Neural progenitor cell (in vitro differentiated cells): ENCODE results near the gene RRAGD. TPM values are rescaled to one million over a fixed set of nuclear protein-coding genes. Genes with fewer than 3 reads are reported as not detected.
A peak's percentile ranks its signal among the peaks of the same experiment; 100 is the strongest.

ENCODE experiments used
- DNase-seq: peaks from one replicate; pipeline ENCODE4 v3.0.0-alpha.2; 2016; ENCODE audit warnings: low spot score
- H2AFZ ChIP-seq: fragments of 200-600 bp; sonication (generic); replicated peaks from 2 replicates; pipeline ENCODE4 v1.6.1; 2016; ENCODE audit warnings: antibody characterized with exemption
- H3F3A ChIP-seq: fragments of 200-600 bp; sonication (generic); 2 replicates; pipeline ENCODE4 v1.6.1; 2016; ENCODE audit warnings: antibody characterized with exemption, low read depth
- H3K27ac ChIP-seq: fragments of 200-600 bp; sonication (generic); 2 replicates; pipeline ENCODE4 v1.5.1; 2016; ENCODE audit warnings: mild to moderate bottlenecking
- H3K27me3 ChIP-seq: fragments of 200-600 bp; sonication (generic); 2 replicates; pipeline ENCODE4 v1.6.1; 2016; ENCODE audit warnings: mild to moderate bottlenecking, moderate library complexity
- H3K36me3 ChIP-seq: fragments of 200-600 bp; sonication (generic); 2 replicates; pipeline ENCODE4 v1.5.1; 2016
- H3K4me1 ChIP-seq: fragments of 200-600 bp; sonication (generic); 2 replicates; pipeline ENCODE4 v1.6.1; 2016; ENCODE audit warnings: mixed run types
- H3K4me2 ChIP-seq: fragments of 200-600 bp; sonication (generic); 2 replicates; pipeline ENCODE4 v1.6.1; 2016
- H3K4me3 ChIP-seq: fragments of 200-600 bp; sonication (generic); 2 replicates; pipeline ENCODE4 v1.5.1; 2016
- H3K79me2 ChIP-seq: fragments of 200-600 bp; sonication (generic); 2 replicates; pipeline ENCODE4 v1.6.1; 2016; ENCODE audit warnings: low read depth
- H3K9ac ChIP-seq: fragments of 200-600 bp; sonication (generic); 2 replicates; pipeline ENCODE4 v1.6.1; 2016
- H3K9me3 ChIP-seq: fragments of 200-600 bp; sonication (generic); 2 replicates; pipeline ENCODE4 v1.5.1; 2016; ENCODE audit warnings: low read depth
- H4K20me1 ChIP-seq: fragments of 200-600 bp; sonication (generic); 2 replicates; pipeline ENCODE4 v1.6.1; 2016; ENCODE audit warnings: low read depth
- H3K27ac Mint-ChIP-seq: 3 replicates; pipeline ENCODE4 v1.8.0; 2021; ENCODE audit warnings: mixed read lengths
- H3K27me3 Mint-ChIP-seq: 2 replicates; pipeline ENCODE4 v1.8.0; 2022; ENCODE audit warnings: low read depth, mild to moderate bottlenecking, inconsistent platforms, moderate library complexity, mixed read lengths; ENCODE audit not compliant: insufficient read depth
- H3K36me3 Mint-ChIP-seq: 3 replicates; pipeline ENCODE4 v1.8.0; 2021; ENCODE audit warnings: mixed read lengths
- H3K4me1 Mint-ChIP-seq: 3 replicates; pipeline ENCODE4 v1.8.0; 2021; ENCODE audit warnings: mixed read lengths
- H3K4me3 Mint-ChIP-seq: 3 replicates; pipeline ENCODE4 v1.8.0; 2021; ENCODE audit warnings: mild to moderate bottlenecking, moderate library complexity, mixed read lengths
- H3K9me3 Mint-ChIP-seq: 3 replicates; pipeline ENCODE4 v1.8.0; 2020; ENCODE audit warnings: mixed read lengths
- EZH2 ChIP-seq: fragments of 200-600 bp; sonication (generic); IDR thresholded peaks from 2 replicates; pipeline ENCODE4 v1.6.1; 2017; ENCODE audit warnings: antibody characterized with exemption, mild to moderate bottlenecking, moderate library complexity
- EZH2phosphoT487 ChIP-seq: fragments of 200-600 bp; sonication (generic); IDR thresholded peaks from 2 replicates; pipeline ENCODE4 v1.6.1; 2017; ENCODE audit warnings: antibody characterized with exemption
- total RNA-seq: library from RNA; depleted of rRNA; stranded (reverse); fragments of >200 nt; gene quantifications from 2 replicates; pipeline ENCODE4 v1.2.3, GENCODE V29; 2015; ENCODE audit warnings: low replicate concordance
- TF ChIP-seq, protein P1 (sequence below): fragments of 200-600 bp; sonication (generic); IDR thresholded peaks from 2 replicates; pipeline ENCODE4 v1.5.1; 2017; ENCODE audit warnings: antibody characterized with exemption, mild to moderate bottlenecking

RRAGD gene
- total RNA-seq, 1 donor from 2014 or later: 20.7 TPM

- no peak for DNase-seq
- Histone ChIP-seq H3K36me3 (no peaks in the 10 kb centered on the region), H4K20me1 (no peaks in the 10 kb centered on the region), H3K9me3 (no peaks in the 10 kb centered on the region), H3K9ac (no peak overlapping the region), H3K4me2 (no peak overlapping the region), H3K27ac (no peak overlapping the region), H3K4me1 (peaks cover 32% of the 10 kb centered on the region), H3F3A (peaks cover 23% of the 10 kb centered on the region), H3K27me3 (peaks cover under 1% of the 10 kb centered on the region), H3K79me2 (peaks cover 28% of the 10 kb centered on the region), H3K4me3 (no peak overlapping the region), H2AFZ (no peak overlapping the region)
- Mint-ChIP-seq H3K36me3 (no peaks in the 10 kb centered on the region), H3K27me3 (peaks cover 5% of the 10 kb centered on the region), H3K27ac (no peak overlapping the region), H3K9me3 (no peaks in the 10 kb centered on the region), H3K4me3 (no peak overlapping the region), H3K4me1 (peaks cover 33% of the 10 kb centered on the region)
- TF ChIP-seq EZH2phosphoT487: no peak
- TF ChIP-seq, protein P1, sequence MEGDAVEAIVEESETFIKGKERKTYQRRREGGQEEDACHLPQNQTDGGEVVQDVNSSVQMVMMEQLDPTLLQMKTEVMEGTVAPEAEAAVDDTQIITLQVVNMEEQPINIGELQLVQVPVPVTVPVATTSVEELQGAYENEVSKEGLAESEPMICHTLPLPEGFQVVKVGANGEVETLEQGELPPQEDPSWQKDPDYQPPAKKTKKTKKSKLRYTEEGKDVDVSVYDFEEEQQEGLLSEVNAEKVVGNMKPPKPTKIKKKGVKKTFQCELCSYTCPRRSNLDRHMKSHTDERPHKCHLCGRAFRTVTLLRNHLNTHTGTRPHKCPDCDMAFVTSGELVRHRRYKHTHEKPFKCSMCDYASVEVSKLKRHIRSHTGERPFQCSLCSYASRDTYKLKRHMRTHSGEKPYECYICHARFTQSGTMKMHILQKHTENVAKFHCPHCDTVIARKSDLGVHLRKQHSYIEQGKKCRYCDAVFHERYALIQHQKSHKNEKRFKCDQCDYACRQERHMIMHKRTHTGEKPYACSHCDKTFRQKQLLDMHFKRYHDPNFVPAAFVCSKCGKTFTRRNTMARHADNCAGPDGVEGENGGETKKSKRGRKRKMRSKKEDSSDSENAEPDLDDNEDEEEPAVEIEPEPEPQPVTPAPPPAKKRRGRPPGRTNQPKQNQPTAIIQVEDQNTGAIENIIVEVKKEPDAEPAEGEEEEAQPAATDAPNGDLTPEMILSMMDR: no peak
- TF ChIP-seq EZH2: no peak
These were observed 9.3 kb downstream of the RRAGD start for GRCh38 chr6:89402776-89403175.

DNA sequence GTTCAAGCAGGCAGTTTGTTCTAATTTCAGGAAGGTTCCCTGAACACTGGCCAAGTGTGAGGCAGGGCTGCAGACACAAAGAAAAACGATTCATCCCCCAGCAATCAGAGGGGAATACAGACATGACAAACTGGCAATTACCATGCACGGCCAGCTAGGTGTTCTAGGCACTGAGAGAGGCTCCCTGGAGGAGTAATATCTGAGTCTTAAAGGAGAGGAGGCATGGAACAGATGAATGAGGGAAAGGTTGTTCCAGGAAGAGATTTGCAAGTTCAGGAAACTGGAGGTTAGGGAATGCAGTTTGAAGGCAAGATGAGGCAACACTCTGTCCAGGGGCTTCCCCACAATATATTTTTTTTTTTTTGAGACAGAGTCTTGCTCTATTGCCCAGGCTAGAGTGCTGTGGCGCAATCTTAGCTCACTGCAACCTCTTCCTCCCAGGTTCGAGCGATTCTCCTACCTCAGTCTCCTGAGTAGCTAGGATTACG, 11.1 kb downstream of the RRAGD start:
- peaks cover 21% of the 10 kb centered on the region for H3K4me1 ChIP-seq
- no peak overlapping the region for H3K4me2 ChIP-seq
- no peak overlapping the region for H2AFZ ChIP-seq
- no peak overlapping the region for H3K4me3 Mint-ChIP-seq
- H3K27ac Mint-ChIP-seq: peak overlapping the region; percentile 17
- H3K9me3 Mint-ChIP-seq: no peaks in the 10 kb centered on the region
- no peak overlapping the region for H3K27ac ChIP-seq
- H3K36me3 Mint-ChIP-seq: peaks cover 5% of the 10 kb centered on the region
- peaks cover 19% of the 10 kb centered on the region for H3K4me1 Mint-ChIP-seq
- no peaks in the 10 kb centered on the region for H3K27me3 Mint-ChIP-seq
- H3F3A ChIP-seq: peaks cover 23% of the 10 kb centered on the region
- H3K27me3 ChIP-seq: no peaks in the 10 kb centered on the region
- no peak overlapping the region for H3K9ac ChIP-seq
- H3K79me2 ChIP-seq: peaks cover 18% of the 10 kb centered on the region
- no peaks in the 10 kb centered on the region for H3K36me3 ChIP-seq
- no peak overlapping the region for H3K4me3 ChIP-seq
- TF ChIP-seq, protein P1: no peak
- no peak for TF ChIP-seq EZH2phosphoT487
- no peak for TF ChIP-seq EZH2
- DNase-seq: no peak
- H3K9me3 ChIP-seq: no peaks in the 10 kb centered on the region
- no peaks in the 10 kb centered on the region for H4K20me1 ChIP-seq

DNA sequence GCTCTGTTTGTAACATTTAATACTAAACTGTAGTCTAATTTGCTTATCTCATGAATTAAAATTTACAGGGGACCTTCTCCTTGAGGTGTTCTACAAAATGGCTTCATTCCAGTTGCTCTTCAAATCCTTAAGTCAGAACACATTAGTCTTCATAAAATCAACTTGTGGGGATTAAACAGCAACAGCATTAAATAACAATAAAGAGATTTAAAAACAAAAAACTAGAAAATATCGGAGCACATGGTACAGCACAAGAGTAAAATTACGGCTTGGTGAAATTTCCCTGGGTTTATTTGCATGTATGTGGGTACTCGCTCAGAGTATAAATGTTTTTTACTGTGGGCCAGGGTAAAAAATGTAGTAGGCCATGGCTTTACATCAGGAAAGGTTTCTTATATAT, 12.0 kb downstream of the RRAGD start:
- H3K9ac ChIP-seq: no peak overlapping the region
- peaks cover 5% of the 10 kb centered on the region for H3K36me3 Mint-ChIP-seq

More for the DNA sequence above, 12.0 kb downstream of the RRAGD start:
- Mint-ChIP-seq H3K9me3 (no peaks in the 10 kb centered on the region), H3K27ac (no peak overlapping the region), H3K4me1 (peaks cover 12% of the 10 kb centered on the region), H3K4me3 (no peak overlapping the region), H3K27me3 (no peaks in the 10 kb centered on the region)
- Histone ChIP-seq H3K27ac (no peak overlapping the region), H3K4me2 (no peak overlapping the region), H3K27me3 (no peaks in the 10 kb centered on the region), H3K79me2 (peaks cover 11% of the 10 kb centered on the region), H3K36me3 (no peaks in the 10 kb centered on the region), H3F3A (peaks cover 19% of the 10 kb centered on the region), H3K9me3 (no peaks in the 10 kb centered on the region), H2AFZ (no peak overlapping the region), H3K4me1 (peaks cover 14% of the 10 kb centered on the region), H4K20me1 (no peaks in the 10 kb centered on the region), H3K4me3 (no peak overlapping the region)
- DNase-seq: no peak
- TF ChIP-seq, protein P1: no peak
- no peak for TF ChIP-seq EZH2
- TF ChIP-seq EZH2phosphoT487: no peak
